ENCODE results near the gene GTF3C1.

GRCh38 chr16:27432558-27432957 is 117.2 kb downstream of the GTF3C1 start:
- TF ChIP-seq EZH2 (IDR thresholded peaks at IDR 0.05; ENCODE audit: insufficient read depth, poor library complexity, severe bottlenecking) (no peak), EZH2phosphoT487 (IDR thresholded peaks at IDR 0.05; ENCODE audit: insufficient read depth, low read depth) (no peak)
